NCI-H187 treated with DMSO at 0.1 percent for 48 hours (cell line): ENCODE data around the gene KRTAP10-11.
"Not testable (repeated sequence)": the region's sequence is repeated elsewhere in the genome, so short reads cannot be mapped to it uniquely, and the experiment has no call there.

ENCODE experiments used
- DNase-seq: peaks from one replicate; lab custom pipeline; 2025; lab: John Stamatoyannopoulos, UW

KRTAP10-11 gene

GRCh38 chr21:44639331-44639655 lies 6.9 kb upstream of the KRTAP10-11 start:
- DNase-seq: no peak

- DNase-seq: no peak
Observed at GRCh38 chr21:44640761-44641160, 5.5 kb upstream of the KRTAP10-11 start.

DNA sequence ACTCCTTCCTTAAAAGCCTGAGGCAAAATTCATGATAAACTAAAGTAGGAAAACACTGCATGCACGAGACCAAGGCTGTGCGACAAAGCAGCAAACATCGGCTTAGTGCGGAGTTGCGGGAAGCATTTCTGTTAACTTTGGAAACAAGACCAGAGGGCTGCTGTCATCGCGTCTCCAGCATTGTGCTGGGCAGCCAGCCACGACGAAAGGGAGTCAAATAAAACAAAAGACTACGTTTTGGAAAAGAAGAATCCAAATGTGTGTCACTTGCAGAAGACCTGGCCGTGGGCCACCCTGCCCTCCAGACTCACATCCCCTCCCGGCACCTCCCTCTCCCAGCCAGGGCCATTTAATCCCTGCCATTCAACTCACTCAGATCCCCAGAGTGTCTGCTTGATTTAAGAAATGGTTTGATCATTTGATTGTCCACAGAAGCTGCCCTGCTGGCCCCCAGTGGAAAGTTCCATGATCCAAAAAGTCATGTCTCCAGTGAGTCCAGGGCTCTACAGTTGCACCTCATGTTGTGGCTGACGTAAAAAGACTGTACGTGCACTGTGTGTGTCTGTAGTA lies 2.4 kb upstream of the KRTAP10-11 start:
- DNase-seq: no peak

GRCh38 chr21:44644878-44645277 lies 1.3 kb upstream of the KRTAP10-11 start:
- DNase-seq: no peak

DNA sequence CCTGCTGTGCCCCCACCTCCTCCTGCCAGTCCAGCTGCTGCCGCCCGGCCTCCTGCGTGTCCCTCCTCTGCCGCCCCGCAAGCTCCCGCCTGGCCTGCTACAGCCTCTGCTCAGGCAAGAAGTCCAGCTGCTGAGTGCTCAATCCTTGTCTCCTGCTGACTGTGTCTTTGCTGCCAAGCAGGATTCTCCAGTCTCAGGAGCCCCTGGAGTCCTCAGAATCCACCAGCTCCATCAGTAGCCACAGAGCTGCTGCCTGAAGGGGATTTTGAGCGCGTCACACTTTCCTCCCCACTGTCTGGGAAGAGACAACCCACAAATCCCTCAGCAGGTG lies 973 bp downstream of the KRTAP10-11 start:
- no peak for DNase-seq

DNA sequence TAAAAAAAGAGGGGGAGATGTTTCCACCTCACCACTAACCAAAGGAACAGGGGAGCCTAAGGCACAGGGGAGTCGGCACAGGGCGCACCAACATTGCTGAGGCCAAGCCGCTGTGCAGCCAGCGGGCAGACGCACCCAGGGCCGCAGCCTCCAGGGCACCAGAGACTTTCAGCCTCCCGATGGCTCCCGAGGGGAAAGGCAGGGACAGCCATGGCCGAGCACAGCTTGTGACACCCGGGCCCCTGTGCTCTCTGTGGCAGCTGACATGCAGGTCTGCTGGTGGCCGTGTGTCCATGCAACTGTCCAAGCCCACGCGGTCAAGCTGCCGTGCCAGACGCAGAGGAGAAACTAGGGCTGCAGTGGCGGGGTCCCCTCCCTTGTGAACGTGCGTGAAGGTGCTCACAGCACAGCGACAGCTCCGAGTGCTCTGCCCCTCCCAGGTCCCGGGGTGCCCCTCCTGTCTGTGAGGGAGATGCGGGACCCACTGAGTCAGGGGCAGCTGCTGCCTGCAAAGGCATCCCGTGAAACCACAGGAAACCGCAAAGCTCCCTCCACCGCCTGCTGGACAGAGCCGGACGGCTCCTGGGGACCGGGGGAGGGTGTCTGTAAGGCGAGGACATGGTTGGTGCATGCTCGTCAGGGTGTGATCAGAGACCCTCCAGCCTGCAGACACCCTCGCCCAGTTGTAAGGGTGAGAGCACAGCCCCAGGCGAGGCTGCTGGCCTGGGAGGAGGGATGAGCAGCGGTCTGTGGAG lies 2.5 kb downstream of the KRTAP10-11 start:
- no peak for DNase-seq

DNA sequence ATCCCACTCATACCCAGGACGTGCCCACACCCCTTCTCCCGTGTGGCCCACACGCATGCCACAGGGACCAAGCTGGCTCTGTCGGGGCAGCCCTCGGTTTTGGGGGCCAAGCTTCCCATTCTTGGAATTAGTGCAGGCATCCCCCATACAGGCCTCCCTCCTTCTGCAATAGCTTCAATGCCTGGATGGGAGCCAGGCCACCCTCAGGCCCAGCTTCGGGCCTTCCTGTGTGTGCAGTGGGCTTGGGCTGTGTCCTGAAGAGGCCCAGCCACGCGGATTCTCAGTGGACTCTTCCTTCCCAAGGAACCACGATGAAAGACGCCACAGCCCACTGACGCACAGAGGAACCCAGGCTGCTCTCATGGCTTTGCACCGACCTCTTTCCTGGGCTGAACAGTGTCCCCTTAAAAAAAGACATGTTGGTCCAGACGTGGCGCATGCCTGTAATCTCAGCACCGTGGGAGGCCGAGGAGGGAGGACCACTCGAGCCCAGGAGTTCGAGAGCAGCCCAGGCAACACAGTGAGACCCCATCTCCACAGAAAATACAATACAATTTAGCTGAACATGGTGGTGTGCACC lies 3.4 kb downstream of the KRTAP10-11 start:
- DNase-seq: no peak

DNA sequence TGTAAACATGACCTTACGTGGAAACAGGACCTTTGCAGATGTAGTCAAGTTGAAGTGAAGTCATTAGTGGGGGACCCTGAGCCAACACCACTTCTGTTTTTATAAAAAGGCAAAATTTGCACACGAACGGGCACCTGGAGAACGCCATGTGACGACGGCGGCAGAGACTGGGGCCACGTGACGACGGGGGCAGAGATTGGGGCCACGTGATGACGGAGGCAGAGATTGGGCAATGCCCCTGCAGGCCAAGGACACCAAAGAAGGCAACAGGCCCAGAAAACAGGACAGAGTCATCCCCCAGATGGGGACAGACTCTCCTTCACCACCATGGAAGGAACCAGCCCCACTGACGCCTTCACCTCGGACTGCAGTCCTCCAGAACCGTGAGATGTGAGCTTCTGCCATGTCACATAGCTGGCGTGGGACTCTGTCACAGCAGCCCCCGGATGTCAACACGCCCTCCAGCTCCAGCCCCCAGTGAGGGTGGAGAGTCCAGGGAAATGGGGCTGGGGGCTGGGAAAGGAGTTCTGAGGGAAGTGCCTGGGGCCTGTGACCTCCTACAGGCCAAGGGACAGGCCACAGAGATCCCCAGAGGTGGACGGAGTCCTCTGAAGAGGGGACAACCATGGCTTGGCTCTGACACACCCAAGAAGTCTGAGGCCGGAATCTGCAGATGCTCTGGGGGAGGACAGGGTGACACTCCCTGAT lies 4.2 kb downstream of the KRTAP10-11 start:
- no peak for DNase-seq

DNA sequence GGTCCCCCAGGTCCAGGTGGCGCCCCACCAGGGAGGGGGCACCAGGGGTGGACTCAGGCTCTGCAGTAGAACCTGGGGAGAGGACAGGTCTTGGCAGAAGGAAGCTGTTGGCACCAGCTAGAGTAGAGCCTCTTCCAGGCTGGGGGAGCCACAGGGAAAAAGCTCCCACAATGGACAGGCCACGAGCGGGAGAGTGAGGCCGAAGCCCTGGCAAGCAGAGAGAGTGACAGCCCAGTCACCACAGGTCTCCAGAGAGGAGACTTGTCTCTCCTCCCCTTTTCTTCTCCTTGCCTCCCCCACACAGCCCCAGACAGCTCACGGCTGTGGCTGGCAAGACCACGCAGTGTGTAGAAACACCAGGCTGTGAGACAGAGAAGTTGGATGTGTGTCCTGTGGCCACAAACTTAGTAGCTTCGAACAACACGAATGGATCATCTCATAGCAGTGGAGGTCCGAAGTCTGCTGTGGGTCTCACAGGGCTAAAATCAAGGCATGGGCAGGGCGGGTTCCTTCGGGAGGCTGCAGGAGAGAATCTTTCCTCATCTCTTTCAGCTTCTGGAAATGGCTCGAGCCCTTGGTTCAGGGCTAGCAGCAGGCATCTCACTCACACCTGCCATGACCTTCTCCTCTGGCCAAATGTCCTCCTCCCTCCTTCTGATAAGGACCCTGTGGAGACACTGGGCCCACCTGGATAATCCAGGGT lies 4.9 kb downstream of the KRTAP10-11 start:
- no peak for DNase-seq

GRCh38 chr21:44653123-44653522 lies 6.9 kb downstream of the KRTAP10-11 start:
- DNase-seq: no peak

GRCh38 chr21:44653656-44654575 lies 7.7 kb downstream of the KRTAP10-11 start:
- no peak for DNase-seq

DNA sequence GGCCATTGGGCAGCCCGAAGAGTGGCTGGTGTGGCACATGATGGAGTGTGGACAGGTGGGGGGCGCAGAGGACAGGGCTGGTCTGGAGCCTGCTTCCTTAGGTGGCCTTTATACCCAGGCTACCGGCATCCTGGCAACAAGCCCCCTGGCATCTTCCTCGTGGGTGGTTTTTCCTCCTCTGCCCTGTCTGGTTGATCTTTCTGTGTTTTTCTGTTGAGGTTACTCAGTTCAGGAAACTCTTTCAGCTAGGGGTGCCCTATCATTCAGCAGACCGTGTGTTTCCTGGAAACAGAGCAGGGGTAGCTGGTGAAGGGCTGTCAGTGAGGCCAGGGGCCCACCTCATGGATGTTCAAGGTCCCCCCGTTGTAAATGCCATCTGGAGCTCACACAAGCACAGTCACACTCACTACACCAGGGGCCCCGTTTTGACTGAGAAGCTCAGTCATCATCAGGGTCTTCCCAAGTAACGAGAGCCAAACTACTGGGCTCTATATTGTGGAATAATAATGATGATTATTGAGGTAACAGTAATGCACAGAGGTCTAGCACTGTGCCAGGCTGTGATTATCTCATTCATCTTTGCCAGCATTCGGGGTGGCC lies 8.5 kb downstream of the KRTAP10-11 start, which contains the start of gene KRTAP12-4:
TSS of gene KRTAP12-4 (minus strand) at position 84 of the 600 bp plus-strand sequence. CDS start at position 39, 45 bp downstream.
- DNase-seq: no peak

DNA sequence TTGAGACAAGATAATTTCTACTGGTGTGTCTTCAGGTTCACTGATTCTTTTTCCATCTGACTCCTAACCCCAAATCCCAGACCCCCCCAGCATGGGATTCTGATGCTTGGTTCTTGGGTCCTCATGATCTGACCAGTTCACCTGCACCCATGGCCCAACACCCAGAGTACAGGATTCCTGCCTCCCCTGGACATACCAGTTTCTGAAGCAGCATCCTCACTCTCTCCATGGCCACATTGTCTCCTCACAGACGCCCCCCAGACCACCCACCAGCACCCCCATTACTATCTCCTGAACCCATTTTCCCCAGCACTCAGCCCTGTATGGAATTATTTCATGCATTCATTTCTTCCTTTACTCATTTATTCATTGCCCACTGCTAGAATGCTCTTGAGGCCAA lies 10.7 kb downstream of the KRTAP10-11 start:
- DNase-seq: no peak

DNA sequence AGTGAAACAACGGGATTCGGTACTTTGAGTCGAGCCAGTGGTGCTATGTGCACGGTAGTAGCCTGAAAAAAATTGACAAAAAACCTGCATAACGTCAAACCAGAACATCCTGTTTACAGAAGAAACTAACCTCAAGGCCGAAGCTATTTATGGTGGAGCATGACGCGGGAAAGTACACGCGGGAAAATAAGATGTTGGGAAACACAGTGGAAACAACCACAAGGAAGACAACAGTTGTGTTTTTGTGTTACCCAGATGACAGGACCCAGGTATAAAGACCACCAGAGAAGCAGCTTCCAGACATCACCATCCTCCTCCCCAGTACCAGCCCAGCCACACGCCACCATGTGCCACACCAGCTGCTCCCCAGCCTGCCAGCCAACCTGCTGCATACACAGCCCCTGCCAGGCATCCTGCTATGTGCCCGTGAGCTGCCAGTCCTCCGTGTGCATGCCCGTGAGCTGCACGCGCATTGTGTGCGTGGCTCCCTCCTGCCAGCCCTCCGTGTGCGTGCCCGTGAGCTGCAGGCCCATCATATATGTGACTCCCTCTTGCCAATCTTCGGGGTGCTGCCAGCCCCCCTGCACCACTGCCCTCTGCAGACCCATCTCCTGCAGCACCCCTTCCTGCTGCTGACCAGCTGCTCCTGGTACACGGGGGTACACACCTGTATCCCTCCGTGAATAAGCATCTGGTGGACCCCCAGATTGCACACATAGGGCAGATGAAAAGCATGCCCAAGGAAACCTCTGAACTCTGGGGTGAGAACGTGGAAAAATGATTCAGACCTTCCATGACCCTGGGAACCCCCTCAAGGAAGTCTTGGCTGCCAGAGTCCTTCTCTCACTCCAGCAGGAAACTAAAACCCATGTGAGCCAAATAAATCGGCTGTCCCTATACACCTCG lies 11.7 kb downstream of the KRTAP10-11 start, which contains the start of gene KRTAP12-3:
TSS of gene KRTAP12-3 (plus strand) at position 298 of the 906 bp plus-strand sequence. CDS start at position 346, 48 bp downstream.
- no peak for DNase-seq

DNA sequence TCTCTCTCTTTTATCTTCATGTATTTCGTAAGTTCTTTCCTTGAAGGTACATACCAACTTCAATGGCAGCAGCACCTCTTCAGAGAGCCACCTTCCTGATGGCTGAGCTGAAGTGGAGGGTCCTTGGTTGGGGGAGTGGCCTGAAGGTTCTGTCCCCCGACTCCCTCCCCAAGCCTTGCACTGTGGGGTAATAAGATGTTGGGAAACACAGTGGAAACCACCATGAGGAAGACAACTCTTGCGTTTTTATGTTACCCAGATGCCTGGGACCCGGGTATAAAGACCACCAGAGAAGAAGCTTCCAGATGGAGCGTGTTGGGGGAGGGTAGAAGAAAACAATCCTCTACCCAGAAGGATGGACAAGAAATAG lies 12.3 kb downstream of the KRTAP10-11 start:
- DNase-seq: no peak

DNA sequence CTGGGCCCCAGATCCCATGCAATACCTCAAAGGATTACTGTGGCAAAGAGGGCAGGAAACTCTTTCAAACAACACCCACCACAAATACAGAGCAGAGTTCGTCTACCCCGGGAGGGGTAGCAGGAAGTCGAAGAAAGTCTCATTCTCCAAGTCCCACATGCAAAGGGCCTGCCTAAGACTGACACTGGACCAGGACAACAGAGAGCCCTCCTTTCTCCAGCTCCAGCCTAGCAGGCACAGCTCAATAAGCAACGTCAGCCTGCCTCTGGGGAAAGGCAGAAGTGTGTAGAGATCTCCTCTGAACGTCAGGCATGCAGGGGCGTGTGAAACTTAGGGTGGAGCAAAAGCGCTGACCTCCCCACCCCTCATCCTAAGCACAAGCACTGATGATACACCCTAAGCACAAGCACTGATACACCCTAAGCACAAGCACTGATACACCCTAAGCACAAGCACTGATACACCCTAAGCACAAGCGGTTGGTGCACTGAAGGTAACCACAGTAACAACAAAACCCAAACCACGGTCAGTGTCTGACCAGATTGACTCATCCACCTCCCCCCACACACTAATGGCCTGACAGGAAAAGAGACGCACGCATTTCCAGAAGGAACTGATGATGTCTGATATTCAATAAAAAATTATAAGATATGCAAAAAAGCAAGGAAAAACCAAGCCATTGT lies 12.8 kb downstream of the KRTAP10-11 start:
- no peak for DNase-seq

DNA sequence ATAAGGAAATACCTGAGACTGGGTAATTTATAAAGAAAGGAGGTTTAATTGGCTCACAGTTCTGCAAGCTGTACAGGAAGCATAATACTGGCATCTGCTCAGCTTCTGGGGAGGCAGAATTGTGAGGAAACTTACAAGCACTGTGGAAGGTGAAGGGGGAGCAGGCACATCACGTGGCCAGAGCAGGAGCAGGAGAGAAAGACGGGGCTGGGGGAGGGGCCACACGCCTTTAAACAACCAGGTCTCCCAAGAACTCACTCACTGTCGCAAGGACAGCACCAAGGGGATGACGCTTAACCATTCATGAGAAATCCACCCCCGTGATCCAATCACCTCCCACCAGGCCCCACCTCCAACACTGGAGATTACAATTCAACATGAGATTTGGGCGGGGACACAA lies 15.4 kb downstream of the KRTAP10-11 start:
- DNase-seq: not testable (repeated sequence)

DNA sequence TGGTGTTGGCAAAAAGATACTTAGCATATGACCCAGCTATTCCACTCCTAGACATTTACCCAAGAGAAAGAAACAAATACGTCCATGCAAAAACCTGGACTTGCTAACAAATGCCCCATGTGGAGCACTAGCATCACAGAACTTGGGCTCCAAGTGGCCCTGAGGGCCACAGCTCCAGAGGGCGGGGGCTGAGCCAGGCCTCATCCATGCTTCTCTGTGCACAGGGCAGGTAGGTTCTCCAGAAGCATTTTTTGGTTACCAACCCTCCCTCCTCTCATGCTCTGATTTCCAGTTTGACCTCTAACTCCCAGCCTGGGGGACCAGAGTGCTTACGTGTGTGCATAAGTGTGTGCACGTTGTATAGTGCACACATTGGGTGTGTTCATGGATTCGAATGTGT lies 18.5 kb downstream of the KRTAP10-11 start:
- DNase-seq: no peak
